Kidney capillary endothelial cell (primary cell): Measurements from ENCODE around the gene ABCB1.

Source experiments
- DNase-seq: peaks from one replicate; pipeline ENCODE4 v3.0.0-alpha.2; 2018; ENCODE audit warnings: low spot score

ABCB1 gene

DNA sequence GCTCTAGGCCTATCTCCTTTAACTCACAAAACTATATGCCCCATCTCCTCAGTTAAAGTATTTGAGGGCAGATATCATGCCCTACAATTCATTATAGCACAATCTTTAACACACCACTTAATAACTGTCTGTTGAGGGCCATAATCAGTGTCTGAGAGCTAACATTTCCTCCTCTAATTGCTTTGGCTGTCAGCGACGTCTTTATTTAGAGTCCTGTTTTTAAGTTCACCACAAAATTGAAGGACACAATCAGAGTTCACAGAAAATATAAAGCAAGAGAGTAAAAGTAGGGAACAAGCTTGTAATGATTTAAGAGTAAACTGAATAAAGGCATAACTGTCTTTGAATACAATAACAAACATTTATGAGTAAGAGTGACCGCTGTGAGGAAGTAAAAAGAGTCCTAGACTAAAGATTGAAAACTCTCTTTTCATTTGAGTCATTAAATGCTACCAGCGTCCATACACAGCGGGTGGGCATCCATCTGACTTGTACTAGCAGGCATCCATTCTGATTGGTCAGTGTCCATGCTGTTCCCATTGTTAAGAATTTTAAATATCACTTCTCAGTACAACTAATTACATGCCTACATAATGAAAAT, 86.8 kb downstream of the ABCB1 start:
- no peak for DNase-seq

DNA sequence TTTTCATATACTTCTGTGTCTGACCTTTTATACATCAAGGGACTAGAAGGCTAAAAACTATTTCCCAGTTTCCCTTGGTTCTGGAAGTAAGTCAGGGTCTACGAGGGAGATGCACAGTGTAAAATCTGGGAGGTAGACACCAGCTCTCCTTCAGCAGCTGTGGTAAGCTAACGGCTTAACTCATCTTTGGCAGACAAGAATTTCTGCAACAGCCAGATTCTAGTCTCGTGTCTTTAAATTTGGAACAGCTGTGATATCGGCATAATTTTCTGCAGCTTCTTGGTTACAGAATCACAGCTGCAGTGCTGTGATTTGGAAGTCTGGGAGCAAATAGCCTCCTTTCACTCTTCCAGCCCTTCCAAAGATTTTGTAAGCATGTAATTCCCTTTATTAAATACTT, 87.8 kb downstream of the ABCB1 start:
- no peak for DNase-seq

DNA sequence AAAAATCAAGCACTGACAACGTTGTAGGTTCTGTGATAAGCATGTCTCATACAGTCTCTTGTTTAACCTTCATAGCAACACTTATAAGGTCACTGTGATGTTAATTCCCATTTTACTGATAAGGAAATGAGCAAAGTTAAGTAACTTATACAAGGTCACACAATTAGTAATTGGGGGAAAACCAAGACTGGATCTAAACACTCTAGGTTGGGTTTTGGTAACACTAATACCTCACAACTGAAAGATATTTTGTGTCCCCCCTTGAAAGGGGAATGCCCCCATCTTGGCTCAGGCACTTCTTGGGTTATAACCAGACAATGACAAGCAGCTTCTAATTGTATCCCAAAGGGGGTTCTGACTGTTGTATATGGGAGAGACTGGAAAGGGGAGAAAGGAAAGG, 89.2 kb downstream of the ABCB1 start:
- no peak for DNase-seq

DNA sequence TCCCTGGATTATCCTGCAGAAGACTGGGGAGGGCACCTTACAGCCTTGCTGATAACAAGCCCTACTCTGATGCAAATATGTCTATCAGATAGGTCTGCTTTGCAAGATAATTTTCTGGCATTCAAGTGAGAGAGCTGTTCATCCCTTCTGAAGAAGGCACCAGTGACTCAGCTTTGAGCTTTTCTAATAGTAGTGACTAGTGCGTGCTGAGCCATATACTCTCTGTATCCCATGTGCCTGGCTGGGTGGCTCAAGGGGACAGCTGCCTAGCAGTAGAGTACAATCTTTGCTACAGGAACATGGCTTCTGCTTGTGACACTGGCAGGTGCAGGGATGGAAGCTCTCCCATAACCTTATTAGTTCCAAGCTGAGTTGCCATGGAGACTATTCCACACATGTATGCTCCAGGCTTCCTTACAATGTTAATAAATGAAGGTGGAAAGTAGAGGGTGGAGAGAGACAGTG, 90.2 kb downstream of the ABCB1 start:
- DNase-seq: no peak

DNA sequence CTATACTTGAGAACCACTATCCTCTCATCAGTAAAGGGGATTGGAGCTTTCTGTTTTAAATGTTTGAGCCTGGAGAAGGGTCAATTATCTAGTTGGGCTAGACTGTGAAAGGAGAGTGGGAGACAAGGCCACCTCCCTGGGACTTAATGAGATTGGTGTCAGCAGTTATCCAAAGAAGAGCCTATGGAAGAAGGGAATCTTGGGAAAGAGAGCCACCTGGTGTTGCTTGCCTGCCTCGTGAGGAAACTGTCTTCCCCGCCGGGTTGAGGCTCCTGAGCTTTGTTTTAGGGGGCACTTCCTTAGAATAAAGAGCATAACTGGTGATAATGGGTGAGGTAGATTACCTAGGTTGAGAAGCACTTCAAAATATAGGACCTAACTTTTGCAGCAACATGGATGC, 93.2 kb downstream of the ABCB1 start:
- no peak for DNase-seq

DNA sequence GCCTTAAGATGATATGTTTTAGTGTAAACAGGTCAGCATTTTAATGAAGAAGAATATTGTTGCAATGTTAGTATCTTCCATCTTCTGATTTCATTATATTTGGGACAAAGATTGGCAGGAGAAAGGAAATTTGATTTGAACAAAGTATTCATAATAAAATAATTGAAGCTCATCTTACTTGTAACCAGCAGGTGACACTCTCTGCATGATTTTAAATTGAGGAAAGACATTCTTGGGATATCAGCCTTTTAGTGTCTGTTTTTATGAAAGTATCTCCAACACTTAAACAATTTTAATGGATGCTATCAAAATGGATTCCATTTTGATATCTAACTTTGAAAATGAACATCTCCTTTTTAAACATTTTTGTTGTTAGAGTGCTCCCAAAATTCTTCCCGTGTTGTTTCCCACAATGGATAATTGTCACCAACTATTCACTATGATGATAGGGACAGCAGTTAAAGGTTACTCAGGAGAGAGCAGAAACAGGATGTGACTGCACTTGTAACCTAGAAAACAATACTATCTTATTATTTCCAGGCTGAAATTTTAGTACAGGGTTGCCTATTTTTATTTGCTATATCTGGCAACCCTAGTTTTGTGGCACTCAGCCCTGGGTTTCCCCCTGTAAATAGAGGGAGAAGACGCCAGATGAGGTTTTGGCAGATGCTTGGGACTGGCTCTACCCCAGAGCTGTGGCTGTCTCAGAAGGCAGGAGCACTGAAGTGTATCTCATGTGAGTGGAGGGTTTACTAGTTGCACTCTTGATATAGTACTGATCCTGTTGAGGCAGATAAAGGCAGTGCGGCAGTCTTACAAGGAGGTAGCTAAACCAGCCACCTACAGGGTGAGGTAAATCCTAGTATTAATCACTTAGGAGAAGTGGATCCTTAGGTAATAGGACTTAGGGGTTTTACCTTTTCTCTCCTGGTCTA, 94.2 kb downstream of the ABCB1 start:
- DNase-seq: no peak

DNA sequence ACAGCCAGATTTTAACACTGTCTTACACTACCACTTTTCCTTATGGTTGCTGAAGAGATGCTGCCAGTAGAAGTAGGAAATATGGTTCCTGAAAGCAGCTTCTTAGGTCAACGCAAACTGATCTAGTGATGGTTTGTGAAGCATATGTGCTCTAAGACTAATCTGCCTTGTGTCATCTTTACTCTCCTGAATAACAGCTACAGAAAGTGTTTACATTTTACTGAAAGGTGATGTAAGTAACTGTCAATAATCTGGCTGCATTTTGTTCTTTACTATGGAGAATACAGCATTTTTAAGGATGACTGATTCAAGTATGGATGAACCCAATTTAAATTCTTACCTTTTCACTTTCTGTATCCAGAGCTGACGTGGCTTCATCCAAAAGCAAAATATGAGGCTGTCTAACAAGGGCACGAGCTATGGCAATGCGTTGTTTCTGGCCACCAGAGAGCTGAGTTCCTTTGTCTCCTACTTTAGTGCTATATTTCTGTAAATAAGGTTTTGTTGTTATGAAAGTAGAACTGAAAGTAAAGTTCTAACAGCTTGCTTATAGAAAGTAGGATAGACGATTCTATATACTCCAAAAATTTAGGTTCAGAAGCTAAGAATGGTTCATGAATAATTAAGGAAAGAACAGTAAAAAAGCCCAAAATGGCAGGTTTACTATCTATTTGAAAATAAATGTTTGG, 95.0 kb downstream of the ABCB1 start:
- DNase-seq: no peak

DNA sequence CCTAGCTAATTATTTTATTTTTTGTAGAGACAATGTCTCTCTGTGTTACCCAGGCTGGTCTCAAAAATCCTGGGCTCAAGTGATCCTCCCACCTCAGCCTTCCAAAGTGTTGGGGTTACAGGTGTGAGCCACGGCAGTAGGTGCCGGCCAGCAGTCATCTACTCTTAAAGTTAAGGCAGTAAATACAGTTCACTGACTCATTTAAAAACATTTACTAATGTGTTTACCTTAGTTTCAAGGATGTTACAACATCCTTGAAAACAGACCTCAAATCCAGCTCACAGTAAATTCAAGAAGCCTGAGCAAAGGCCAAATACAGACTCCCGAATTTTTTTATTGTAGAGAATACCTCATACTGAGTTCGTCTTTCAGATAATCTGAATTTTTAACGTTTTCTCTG, 95.6 kb downstream of the ABCB1 start:
- DNase-seq: no peak

DNA sequence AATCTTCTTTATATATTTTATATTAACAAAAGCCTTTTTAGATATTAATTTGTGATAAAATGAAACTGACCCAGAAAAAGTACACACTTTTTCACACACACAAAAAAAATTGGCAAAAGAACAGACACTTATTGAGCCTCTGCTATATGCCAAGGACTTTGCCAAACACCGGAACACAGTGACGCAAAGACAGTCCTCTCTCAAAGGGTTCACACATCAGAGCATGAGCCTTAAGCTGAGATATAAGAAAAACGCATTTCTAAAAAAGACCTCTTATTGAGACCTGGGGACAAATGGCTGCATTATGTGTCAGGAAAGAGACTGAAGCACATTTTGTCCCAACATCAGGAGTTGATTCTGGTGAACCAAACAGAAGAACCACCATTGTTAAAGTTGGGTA, 101.2 kb downstream of the ABCB1 start:
- no peak for DNase-seq

DNA sequence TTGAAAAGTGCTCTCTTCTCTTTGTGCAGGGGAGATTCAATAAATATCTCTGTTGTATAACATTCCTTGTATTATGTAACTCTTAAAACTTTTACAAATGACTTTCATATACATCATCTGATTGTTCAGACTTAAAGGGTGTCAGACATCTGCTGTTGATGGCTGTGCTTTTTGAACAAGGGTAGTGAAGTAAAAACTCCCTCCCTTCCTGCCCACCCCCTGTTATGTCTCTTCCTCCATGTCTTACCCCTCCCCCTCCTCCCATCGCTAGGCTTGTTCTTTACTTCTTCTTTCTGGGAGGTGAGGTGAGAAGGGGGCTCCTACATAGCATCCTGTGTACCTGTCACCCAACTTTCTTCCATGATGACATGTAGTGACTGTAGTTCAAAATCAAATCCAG, 101.8 kb downstream of the ABCB1 start:
- DNase-seq: no peak

DNA sequence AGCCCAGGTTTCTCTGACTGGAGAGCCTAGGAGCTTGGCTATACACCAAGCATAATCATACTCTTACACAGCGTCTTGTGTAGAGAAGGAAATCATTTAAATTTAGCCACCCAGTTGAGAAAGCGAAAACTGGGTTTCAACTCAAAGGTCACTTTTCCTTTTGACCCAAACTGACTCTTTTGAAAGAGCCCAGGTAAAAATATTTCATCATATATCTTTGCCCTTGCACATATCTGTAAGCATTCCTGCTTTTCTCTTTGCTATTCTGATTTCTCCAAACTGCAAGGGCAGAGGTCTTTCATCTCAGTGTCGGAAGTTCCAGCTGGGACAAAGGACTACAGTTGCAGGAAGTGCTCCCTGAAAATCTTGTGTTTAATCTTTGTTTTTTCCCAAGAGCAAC, 103.2 kb downstream of the ABCB1 start:
- DNase-seq: no peak

DNA sequence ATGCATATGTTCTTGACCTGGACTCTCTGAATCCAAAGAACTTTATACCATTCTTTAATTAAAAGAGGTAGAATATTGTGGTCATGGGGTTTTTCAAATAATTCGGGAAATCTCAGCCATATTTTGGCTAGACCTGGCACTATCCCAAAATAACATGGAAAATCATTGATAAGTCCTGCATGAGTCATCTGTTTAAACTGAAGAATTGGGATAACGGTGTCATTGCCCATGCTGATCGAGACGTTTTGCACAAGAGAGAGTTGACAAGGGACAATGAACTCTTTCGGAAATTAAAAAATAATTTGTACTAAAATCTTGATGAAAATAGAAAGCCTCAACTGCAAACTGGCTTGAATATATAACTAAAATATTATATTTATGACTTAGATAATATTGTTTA, 105.3 kb downstream of the ABCB1 start:
- DNase-seq: no peak

DNA sequence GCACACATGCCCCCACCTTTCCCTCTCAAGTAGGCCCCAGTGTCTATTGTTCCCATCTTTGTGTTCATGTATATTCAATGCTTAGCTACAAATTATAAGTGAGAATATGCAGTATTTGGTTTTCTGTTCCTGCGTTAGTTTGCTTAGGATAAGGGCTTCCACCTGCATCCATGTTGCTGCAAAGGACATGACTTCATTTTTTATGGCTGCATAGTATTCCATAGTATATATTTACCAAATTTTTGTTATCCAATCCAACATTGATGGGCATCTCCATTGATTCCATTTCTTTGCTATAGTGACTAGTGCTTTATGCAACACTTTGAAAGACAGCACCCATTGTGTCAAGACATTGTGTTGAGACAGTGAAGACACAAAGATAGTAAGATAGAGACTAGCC, 106.2 kb downstream of the ABCB1 start:
- DNase-seq: no peak

DNA sequence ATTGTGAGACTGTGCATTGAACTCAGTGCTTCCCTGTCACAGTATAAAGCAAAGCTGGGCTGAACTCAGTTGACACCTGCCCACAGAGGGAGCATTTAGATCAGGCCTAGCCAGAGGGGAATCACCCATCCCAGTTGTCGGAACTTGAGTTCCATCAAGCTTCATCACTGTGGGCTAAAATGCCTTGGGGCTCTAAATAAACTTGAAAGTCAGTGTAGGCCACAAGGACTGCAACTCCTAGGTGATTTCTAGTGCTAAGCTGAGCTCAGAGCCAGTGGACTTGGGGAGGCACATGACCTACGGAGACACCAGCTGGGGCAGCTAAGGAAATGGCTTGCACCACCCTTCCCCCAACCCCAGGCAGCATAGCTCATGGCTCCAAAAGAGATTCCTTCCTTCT, 117.6 kb downstream of the ABCB1 start:
- DNase-seq: no peak

DNA sequence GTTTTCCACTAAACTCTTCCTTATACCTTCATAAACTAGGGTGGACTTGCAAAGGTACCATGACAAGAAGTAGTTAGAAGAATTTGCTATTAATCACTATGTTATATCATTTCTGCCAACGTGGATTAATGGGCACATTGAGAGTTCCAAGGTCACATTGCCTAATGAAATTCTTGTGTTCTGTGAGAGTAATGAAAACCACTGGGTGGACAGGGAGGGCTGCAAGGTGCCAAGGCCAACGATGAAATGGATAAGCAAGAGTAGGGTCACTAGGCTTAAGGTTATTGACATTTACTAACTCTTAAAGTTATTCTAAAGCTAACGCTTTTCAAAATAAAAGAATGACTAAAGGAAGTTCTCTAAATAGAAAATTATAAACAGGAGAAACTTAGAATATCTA, 118.6 kb downstream of the ABCB1 start:
- DNase-seq: no peak

DNA sequence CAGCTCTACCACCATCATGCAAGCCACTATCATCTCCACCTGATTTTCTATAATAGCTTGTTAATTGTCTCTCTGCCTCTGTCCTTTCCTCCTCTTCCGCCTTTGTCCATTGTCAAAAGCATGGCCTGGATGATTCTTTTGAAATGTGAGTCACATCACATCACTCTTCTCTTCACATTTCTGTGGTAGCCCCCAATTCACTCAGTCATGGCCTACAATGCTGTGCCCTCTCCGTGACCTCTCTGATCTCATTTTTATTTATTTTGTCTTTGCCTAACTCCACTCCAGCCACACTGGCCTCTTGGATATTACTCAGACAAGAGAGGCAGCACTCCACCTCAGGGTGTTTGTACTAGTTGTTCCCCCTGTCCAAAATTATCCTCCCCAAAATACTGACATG, 120.3 kb downstream of the ABCB1 start:
- DNase-seq: no peak

DNA sequence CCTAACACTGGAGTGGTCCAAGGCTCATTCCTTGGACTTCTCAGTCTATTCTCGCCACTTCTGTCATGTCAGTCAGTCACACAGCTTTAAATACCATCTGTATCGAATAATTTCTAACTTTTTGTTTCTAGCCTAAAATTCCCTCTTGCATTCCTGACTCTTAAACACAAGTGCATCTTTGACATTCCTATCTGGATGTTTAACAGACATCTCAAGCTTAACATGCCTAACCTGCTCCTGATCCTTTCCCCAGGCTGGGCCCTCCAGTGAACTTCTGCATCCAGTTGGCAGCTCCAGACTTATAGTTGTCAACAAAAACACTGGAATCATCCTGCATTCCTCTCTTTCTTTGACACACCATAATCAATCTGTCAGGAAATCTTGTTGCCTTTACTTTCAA, 120.7 kb downstream of the ABCB1 start:
- DNase-seq: no peak

DNA sequence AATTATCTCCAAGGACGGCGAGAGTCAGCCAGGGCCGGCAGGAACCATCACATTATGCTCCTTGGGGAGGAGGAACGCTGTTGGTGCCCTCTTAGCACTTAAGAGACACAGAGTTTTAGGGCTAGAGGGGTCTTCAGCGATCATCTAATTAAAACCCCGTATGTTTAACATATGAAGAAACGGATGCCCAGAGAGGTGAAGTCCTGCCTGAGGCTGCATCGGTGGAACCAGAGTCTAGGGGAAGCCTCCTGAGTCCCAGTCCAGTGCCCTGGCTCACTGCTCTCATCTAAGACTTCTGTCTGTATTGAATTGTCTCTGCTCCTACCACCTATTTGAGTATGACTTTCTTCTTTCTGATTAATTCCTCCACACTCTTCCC, 124.5 kb downstream of the ABCB1 start:
- no peak for DNase-seq

DNA sequence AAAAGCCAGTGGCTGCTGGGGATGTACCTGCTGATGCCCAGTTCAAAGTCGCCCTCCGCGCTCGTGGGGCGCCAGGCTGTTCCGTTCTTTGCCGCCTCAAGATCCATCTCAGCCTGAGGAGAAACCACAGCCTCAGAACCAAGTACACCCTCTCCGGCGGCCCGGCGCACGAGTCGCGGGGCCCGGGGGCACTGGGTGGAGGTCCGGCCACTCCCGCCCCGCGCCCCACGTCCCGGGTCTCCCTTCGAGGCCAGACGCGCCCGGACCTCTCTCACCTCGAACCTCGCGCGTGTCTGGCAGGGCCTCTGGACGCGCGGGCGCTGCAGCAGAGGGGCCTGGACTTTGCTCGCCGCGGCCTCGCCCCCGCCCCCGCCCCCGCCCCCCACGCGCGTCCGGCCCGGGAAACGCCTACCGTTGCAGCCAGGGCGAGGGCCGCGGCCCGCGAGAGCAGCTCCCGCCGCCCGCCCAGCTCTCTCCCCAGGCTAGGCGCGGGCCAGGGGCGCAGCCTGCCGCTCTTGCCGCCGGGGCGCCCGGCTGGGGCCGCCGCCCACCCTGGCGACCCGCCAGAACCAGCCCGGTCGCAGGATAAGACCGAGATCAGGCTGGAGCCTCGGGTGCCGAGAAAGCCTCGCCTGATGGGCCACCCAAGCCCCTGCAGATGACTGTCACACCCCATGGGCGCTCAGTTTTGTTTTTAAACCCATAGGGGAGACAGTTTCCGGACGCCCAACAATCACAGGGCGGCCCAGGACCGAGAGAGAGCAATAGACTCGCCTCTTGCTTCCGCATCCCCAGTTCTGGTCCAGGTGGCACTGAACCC, 125.1 kb downstream of the ABCB1 start, which contains the start of gene ABCB4:
Gene ABCB4 (minus strand): TSS at position 322 of the 820 bp plus-strand sequence. CDS start 215 bp downstream, at position 107.
- DNase-seq: no peak

DNA sequence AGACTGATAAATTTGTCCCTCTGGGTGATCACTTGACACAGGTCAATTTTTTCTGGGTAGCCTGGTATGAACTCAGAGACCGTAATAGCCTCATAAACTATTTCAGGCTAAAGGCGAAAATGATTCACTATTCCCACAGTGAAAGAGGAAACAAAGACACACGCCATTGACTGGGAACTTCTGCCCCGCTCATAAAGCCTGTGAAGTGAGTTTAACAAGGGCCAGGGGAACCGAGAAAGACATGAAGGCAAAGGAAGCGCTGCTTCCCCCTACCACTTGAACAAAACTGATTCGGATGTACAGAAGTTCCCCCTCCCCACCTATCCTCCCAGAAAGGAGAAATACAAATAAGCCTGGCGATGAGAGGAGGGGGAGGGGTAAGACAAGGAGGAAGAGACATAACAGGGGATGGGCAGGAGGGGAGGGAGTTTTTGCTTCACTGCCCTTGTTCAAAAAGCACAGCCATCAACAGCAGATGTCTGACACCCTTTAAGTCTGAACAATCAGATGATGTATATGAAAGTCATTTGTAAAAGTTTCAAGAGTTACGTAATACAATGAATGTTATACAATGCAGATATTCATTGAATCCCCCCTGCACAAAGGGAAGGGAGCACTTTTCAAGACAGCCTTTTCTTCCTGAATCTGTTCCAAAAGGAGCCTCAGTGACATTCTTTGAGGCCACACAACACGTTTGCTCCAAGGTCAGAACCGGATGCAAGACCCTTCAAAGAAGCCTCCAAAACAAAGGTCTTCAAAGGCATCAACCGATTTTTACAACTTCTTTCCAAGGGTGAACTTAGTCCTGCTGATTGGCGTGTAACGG, 125.9 kb downstream of the ABCB1 start:
- peak; percentile 37 for DNase-seq

DNA sequence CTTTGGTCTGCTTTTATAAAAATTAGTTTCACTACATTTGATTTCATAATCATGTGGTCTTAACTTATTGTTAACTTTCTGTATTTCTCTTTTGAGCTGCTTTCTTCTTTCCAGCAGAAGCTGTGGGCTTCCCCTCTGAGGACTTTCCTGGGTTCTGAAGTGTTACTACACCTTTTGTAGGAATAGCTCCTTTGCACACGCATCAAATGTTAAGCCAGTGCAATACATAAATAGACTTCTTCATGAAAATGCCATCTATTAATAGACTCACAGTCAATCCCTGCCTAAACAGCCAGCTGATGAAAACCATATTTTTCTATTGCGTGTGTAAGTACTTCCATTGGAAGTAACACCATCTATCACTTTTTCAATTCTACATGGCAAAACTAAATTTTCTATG, 126.7 kb downstream of the ABCB1 start:
- DNase-seq: no peak
